Osteocyte (in vitro differentiated cells): ENCODE results near the gene SNAI3. TPM values are rescaled to one million over a fixed set of nuclear protein-coding genes. Genes with fewer than 3 reads are reported as not detected.

Source experiments
- DNase-seq: peaks from one replicate; pipeline ENCODE4 v3.0.0; 2021; ENCODE audit warnings: mixed read lengths; ENCODE audit not compliant: unreplicated experiment; ENCODE audit errors: extremely low spot score
- H3K27ac Mint-ChIP-seq: one replicate; pipeline ENCODE4 v1.8.0; 2021; ENCODE audit warnings: mild to moderate bottlenecking, mixed read lengths; ENCODE audit not compliant: unreplicated experiment
- H3K27me3 Mint-ChIP-seq: one replicate; pipeline ENCODE4 v1.8.0; 2021; ENCODE audit warnings: mixed read lengths; ENCODE audit not compliant: unreplicated experiment
- H3K36me3 Mint-ChIP-seq: one replicate; pipeline ENCODE4 v1.8.0; 2021; ENCODE audit warnings: mixed read lengths; ENCODE audit not compliant: unreplicated experiment
- H3K4me1 Mint-ChIP-seq: one replicate; pipeline ENCODE4 v1.8.0; 2021; ENCODE audit warnings: mixed read lengths; ENCODE audit not compliant: unreplicated experiment
- H3K4me3 Mint-ChIP-seq: one replicate; pipeline ENCODE4 v1.8.0; 2021; ENCODE audit warnings: mild to moderate bottlenecking, moderate library complexity, mixed read lengths; ENCODE audit not compliant: unreplicated experiment
- H3K9me3 Mint-ChIP-seq: one replicate; pipeline ENCODE4 v1.8.0; 2021; ENCODE audit warnings: mixed read lengths; ENCODE audit not compliant: unreplicated experiment
- CTCF ChIP-seq: fragments of 200-600 bp; sonication (generic); IDR thresholded peaks from 2 replicates; pipeline ENCODE4 v1.5.0; 2021; ENCODE audit warnings: antibody characterized with exemption, mild to moderate bottlenecking, moderate library complexity
- total RNA-seq: library from RNA; stranded (reverse); gene quantifications from 2 replicates; pipeline ENCODE4 v1.2.1, GENCODE V29; 2021

The SNAI3 gene
- total RNA-seq, 1 donor from 2014 or later = not detected

GRCh38 chr16:88696441-88696840, 10.1 kb upstream of the SNAI3 start:
- no peak overlapping the region for H3K27ac Mint-ChIP-seq
- TF ChIP-seq CTCF = no peak
- DNase-seq = no peak
- no peaks in the 10 kb centered on the region for H3K9me3 Mint-ChIP-seq
- no peaks in the 10 kb centered on the region for H3K27me3 Mint-ChIP-seq
- peaks cover 7% of the 10 kb centered on the region for H3K4me1 Mint-ChIP-seq
- peaks cover 4% of the 10 kb centered on the region for H3K36me3 Mint-ChIP-seq
- no peak overlapping the region for H3K4me3 Mint-ChIP-seq

GRCh38 chr16:88695753-88696152, 9.4 kb upstream of the SNAI3 start:
- peaks cover 4% of the 10 kb centered on the region for H3K36me3 Mint-ChIP-seq
- H3K4me1 Mint-ChIP-seq = peaks cover 4% of the 10 kb centered on the region
- H3K27ac Mint-ChIP-seq = no peak overlapping the region
- DNase-seq = no peak
- no peaks in the 10 kb centered on the region for H3K9me3 Mint-ChIP-seq
- peaks cover 2% of the 10 kb centered on the region for H3K27me3 Mint-ChIP-seq
- TF ChIP-seq CTCF = no peak
- no peak overlapping the region for H3K4me3 Mint-ChIP-seq

- H3K4me1 Mint-ChIP-seq = peaks cover under 1% of the 10 kb centered on the region
- peaks cover 4% of the 10 kb centered on the region for H3K36me3 Mint-ChIP-seq
- no peaks in the 10 kb centered on the region for H3K9me3 Mint-ChIP-seq
- no peak for TF ChIP-seq CTCF
- no peak for DNase-seq
- no peak overlapping the region for H3K27ac Mint-ChIP-seq
- peaks cover 6% of the 10 kb centered on the region for H3K27me3 Mint-ChIP-seq
- no peak overlapping the region for H3K4me3 Mint-ChIP-seq
These were observed 8.9 kb upstream of the SNAI3 start for GRCh38 chr16:88695218-88695617.

- no peak overlapping the region for H3K27ac Mint-ChIP-seq
- no peaks in the 10 kb centered on the region for H3K9me3 Mint-ChIP-seq
- H3K27me3 Mint-ChIP-seq = peaks cover 6% of the 10 kb centered on the region
- H3K4me3 Mint-ChIP-seq = no peak overlapping the region
- H3K4me1 Mint-ChIP-seq = no peaks in the 10 kb centered on the region
- no peak for TF ChIP-seq CTCF
- peaks cover 4% of the 10 kb centered on the region for H3K36me3 Mint-ChIP-seq
- DNase-seq = no peak
These were observed 8.1 kb upstream of the SNAI3 start for GRCh38 chr16:88694221-88695087.

GRCh38 chr16:88693420-88694177, 7.3 kb upstream of the SNAI3 start:
- TF ChIP-seq CTCF = no peak
- H3K27me3 Mint-ChIP-seq = peaks cover 12% of the 10 kb centered on the region
- no peak overlapping the region for H3K4me3 Mint-ChIP-seq

More at GRCh38 chr16:88693420-88694177, 7.3 kb upstream of the SNAI3 start:
- Mint-ChIP-seq H3K27ac (no peak overlapping the region), H3K36me3 (peaks cover 4% of the 10 kb centered on the region), H3K4me1 (no peaks in the 10 kb centered on the region), H3K9me3 (no peaks in the 10 kb centered on the region)
- no peak for DNase-seq
